BLaER1 (cell line): Measurements from ENCODE around the gene TACC3.

ENCODE experiments used
- H3K27ac ChIP-seq: shearing (Covaris generic); formaldehyde crosslinking; 2 replicates; pipeline ENCODE4 v1.8.1; 2022
- H3K27me3 ChIP-seq: shearing (Covaris generic); formaldehyde crosslinking; 2 replicates; pipeline ENCODE4 v1.8.1; 2022
- H3K36me3 ChIP-seq: shearing (Covaris generic); formaldehyde crosslinking; 2 replicates; pipeline ENCODE4 v1.8.1; 2022
- H3K4me1 ChIP-seq: shearing (Covaris generic); formaldehyde crosslinking; 2 replicates; pipeline ENCODE4 v1.8.1; 2022
- H3K4me2 ChIP-seq: shearing (Covaris generic); formaldehyde crosslinking; 2 replicates; pipeline ENCODE4 v1.8.1; 2022
- H3K4me3 ChIP-seq: shearing (Covaris generic); formaldehyde crosslinking; 2 replicates; pipeline ENCODE4 v1.8.1; 2022
- H3K9ac ChIP-seq: shearing (Covaris generic); formaldehyde crosslinking; 2 replicates; pipeline ENCODE4 v1.8.1; 2022
- H3K9me3 ChIP-seq: shearing (Covaris generic); formaldehyde crosslinking; 2 replicates; pipeline ENCODE4 v1.8.1; 2022
- H4K20me1 ChIP-seq: shearing (Covaris generic); formaldehyde crosslinking; 2 replicates; pipeline ENCODE4 v1.8.1; 2022
- Cebpa-rat ChIP-seq: shearing (Covaris generic); IDR thresholded peaks from 2 replicates; pipeline ENCODE4 v1.8.1; 2022

TACC3 gene

DNA sequence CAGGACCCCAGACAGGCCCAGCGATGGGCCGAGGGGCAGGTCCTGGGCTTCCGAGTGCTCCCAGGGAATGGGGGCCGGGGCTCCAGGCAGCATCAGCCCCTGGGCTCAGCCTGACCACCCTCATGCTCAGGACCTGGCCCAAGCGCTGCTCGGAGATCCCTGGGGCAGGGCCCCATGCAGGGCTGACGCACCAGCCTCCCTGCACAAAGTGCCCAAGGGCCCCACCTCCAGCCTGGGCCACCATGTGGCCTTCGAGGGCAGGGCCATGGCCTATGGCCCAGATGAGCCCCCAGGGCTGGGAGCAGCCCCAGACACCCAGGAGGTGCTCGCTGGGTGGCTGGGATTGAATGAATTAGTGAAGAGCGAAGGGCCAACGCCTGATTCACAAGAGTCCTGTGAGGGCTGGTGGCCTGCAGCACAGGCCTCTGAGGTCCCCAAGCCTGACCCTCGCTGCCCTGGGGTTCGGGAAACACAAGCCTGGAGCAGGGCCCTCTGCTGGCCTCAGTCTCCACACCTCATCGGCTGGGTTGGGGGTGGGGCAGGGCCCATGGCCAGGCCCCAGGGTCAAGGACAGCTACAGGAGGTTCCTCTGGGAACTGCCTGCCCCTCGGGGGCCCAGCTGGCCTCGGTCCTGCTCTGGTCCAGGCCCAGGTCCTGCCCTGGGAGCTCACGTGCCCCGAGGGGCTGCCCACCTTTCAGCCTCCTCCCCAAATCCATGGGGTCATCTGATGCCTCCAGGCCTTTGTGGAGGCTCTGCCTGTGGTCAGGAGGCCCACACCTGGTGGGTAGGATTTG lies 58.5 kb downstream of the TACC3 start:
- Histone ChIP-seq H3K27me3 (no peaks in the 10 kb centered on the region), H3K4me3 (no peak overlapping the region), H4K20me1 (peaks cover 6% of the 10 kb centered on the region), H3K9me3 (no peaks in the 10 kb centered on the region), H3K4me2 (peak overlapping the region; percentile 23), H3K36me3 (no peaks in the 10 kb centered on the region), H3K27ac (peak overlapping the region; percentile 38; the same call in 1 of the 2 replicates), H3K4me1 (peaks cover 70% of the 10 kb centered on the region), H3K9ac (no peak overlapping the region)
- no peak for TF ChIP-seq Cebpa-rat

DNA sequence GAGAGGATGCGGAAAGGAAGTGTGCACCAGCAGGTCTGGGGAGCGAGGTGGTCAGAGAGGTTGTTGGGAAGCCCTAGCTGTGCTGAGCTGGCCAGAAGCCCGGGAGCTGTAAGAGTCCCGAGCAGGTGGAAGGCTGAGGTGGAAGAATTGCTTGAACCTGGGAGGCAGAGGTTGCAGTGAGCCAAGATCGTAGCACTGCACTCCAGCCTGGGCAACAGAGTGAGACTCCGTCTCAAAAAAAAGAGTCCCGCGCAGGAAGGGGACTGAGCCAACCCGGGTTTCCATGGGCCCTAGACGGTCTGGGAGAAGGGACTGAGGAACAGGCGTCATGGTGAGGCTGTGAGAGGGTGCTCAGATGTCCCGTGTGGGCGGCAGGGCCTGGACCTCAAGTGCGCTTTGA lies 59.1 kb downstream of the TACC3 start:
- Histone ChIP-seq H3K4me2 (peak overlapping the region; percentile 23; the same call in 1 of the 2 replicates), H3K4me1 (peaks cover 70% of the 10 kb centered on the region), H3K36me3 (no peaks in the 10 kb centered on the region)

DNA sequence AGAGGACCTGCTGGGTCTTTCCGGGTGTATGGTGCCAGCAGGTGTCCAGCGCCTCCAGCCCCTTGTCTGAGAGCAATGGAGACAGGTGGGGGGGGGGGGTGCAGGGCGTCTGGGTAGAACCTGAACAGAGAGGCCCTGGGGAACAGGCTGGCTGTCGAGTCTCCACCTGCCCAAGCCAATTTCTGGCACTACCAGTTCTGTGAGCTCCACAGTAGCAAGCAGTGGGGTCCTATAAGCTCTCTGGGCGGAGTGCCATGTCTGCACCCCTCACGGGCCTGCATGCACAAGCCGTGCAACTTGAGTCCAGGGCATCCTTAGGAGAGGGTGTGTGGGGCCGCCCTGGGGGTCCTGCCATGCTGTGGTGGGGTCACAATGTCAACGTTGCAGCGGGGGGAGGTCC lies 61.7 kb downstream of the TACC3 start:
- no peak overlapping the region for H3K4me3 ChIP-seq
- TF ChIP-seq Cebpa-rat, result no peak
- H3K4me1 ChIP-seq, result peaks cover 60% of the 10 kb centered on the region
- H3K9ac ChIP-seq, result no peak overlapping the region
- no peaks in the 10 kb centered on the region for H3K9me3 ChIP-seq
- H3K36me3 ChIP-seq, result no peaks in the 10 kb centered on the region
- no peaks in the 10 kb centered on the region for H3K27me3 ChIP-seq
- H4K20me1 ChIP-seq, result peaks cover 7% of the 10 kb centered on the region
- no peak overlapping the region for H3K27ac ChIP-seq
- peak overlapping the region; percentile 60; the same call in 1 of the 2 replicates for H3K4me2 ChIP-seq

More for the DNA sequence above, 59.1 kb downstream of the TACC3 start:
- H4K20me1 ChIP-seq, result peaks cover 7% of the 10 kb centered on the region
- no peaks in the 10 kb centered on the region for H3K9me3 ChIP-seq
- H3K27ac ChIP-seq, result no peak overlapping the region
- TF ChIP-seq Cebpa-rat, result no peak
- H3K27me3 ChIP-seq, result no peaks in the 10 kb centered on the region
- no peak overlapping the region for H3K4me3 ChIP-seq
- no peak overlapping the region for H3K9ac ChIP-seq

DNA sequence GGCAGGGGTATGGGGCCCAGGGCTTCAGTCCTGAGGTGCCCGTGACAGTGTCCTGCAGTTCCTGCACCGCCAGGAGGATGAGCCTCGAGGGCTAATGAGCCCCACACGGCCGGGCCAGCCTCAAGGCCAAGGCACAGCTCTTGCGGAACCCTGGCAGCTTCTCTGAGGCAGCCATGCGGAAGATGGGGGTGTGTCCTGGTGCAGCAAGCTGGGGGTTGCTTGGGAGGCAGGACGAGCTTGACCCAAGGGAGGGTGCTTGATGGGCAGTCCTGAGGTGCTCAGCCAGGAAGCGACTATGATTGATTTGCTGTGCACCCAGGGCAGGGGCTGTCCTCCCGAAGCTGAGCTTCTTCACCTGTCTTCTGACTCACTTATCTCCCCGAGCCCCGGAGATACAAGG lies 62.6 kb downstream of the TACC3 start:
- Histone ChIP-seq H3K4me3 (no peak overlapping the region), H3K9me3 (no peaks in the 10 kb centered on the region), H3K4me1 (peaks cover 60% of the 10 kb centered on the region), H3K27me3 (no peaks in the 10 kb centered on the region), H3K9ac (no peak overlapping the region), H3K36me3 (no peaks in the 10 kb centered on the region), H3K27ac (no peak overlapping the region), H3K4me2 (peak overlapping the region; percentile 76), H4K20me1 (peaks cover 7% of the 10 kb centered on the region)
- no peak for TF ChIP-seq Cebpa-rat

DNA sequence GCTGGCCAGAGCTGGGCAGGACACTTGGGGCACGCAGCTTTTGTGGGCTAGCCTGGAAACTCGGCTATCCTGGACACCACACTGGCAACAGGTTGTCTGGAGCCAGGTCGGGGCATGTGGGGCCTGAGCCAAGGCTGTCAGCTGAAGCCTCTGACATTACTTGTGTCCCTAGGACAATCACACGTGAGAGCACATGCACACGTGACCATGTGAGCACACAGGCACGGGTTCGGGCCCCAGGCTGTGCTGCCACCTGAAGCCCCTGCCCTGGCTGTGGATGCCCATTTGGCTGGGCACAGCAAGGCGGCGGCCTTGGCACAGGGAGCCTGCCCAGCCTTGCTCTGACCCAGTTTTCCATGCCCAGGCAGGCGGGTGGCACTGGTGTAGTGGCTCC lies 63.1 kb downstream of the TACC3 start:
- 0 out of 2 replicates have a peak, but pooled peaks cover 3% of the 10 kb centered on the region for H3K27me3 ChIP-seq
- no peak overlapping the region for H3K9ac ChIP-seq
- H4K20me1 ChIP-seq, result peaks cover 7% of the 10 kb centered on the region
- no peaks in the 10 kb centered on the region for H3K36me3 ChIP-seq
- no peak overlapping the region for H3K4me3 ChIP-seq
- TF ChIP-seq Cebpa-rat, result no peak
- peak overlapping the region; percentile 20; the same call in 1 of the 2 replicates for H3K27ac ChIP-seq
- peak overlapping the region; percentile 76 for H3K4me2 ChIP-seq
- no peaks in the 10 kb centered on the region for H3K9me3 ChIP-seq
- H3K4me1 ChIP-seq, result peaks cover 55% of the 10 kb centered on the region

DNA sequence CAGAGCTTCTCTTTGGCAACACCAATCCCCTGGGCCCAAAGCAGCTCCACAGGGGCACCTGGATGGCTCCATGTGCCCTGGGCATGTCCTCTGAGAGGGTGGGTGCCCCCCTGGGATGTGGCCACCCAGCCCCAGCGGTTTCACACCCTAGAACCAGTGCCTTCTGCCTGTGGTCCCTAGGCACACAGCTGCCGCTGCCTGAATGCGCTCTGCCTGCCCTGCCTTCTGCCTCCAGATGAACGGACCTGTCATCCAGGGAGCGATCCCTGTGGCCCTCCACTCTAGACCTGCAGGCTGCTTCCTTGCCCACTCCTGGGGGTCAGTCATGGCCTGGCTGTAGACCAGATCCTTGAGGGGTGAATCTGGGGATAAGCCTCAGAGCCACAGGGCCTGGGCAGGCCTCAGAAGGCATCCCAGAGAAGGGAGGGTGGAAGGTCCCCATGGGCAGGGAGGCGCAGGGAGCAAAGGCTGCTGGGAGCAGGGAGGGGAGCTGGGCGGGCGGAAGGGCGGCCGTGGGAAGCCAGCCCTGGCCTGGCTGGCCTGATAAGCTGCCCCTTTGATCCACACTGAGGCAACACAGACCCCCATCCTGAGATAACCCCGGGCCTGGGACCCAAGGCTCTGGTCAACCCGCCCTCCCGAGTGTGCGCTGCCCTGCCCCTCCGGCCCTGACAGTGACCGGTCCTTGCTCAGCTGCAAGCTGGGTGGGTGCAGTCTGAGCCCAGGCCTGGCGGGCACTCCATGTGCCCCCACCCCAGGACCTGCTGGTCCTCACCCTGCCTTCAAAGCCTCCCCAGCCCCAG lies 63.7 kb downstream of the TACC3 start:
- H3K4me1 ChIP-seq, result peaks cover 49% of the 10 kb centered on the region
- H3K9me3 ChIP-seq, result no peaks in the 10 kb centered on the region
- peak overlapping the region; percentile 76 for H3K4me2 ChIP-seq
- H3K36me3 ChIP-seq, result no peaks in the 10 kb centered on the region
- peak overlapping the region; percentile 20; the same call in 1 of the 2 replicates for H3K27ac ChIP-seq
- H3K27me3 ChIP-seq, result 0 out of 2 replicates have a peak, but pooled peaks cover 5% of the 10 kb centered on the region
- H3K9ac ChIP-seq, result no peak overlapping the region
- no peak for TF ChIP-seq Cebpa-rat
- H4K20me1 ChIP-seq, result peaks cover 7% of the 10 kb centered on the region
- no peak overlapping the region for H3K4me3 ChIP-seq

DNA sequence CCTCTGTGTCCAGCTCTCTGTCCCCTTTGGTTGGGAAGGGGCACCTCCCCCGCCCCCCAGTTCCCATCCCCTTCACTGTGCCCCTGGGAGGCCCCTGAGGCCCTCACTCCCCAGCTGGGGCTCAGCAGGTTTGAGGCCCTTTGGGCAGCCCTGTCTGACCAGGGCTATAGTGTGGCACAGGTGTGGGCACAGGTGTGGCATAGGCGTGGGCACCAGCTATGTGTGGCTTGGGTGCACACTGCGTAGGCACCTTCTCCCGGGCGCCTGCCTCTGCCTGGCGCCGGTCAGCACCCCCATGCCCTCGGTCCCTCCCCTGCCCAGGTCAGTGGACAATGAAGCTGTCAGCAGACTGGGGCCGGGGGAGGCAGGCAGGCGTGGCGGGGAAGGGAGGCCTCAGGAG lies 64.3 kb downstream of the TACC3 start:
- Histone ChIP-seq H4K20me1 (peaks cover 7% of the 10 kb centered on the region), H3K27me3 (peaks cover 11% of the 10 kb centered on the region; the same call in 1 of the 2 replicates), H3K27ac (no peak overlapping the region), H3K9ac (no peak overlapping the region), H3K4me2 (peak overlapping the region; percentile 76), H3K36me3 (no peaks in the 10 kb centered on the region), H3K9me3 (no peaks in the 10 kb centered on the region), H3K4me3 (no peak overlapping the region), H3K4me1 (peaks cover 46% of the 10 kb centered on the region)
- no peak for TF ChIP-seq Cebpa-rat

DNA sequence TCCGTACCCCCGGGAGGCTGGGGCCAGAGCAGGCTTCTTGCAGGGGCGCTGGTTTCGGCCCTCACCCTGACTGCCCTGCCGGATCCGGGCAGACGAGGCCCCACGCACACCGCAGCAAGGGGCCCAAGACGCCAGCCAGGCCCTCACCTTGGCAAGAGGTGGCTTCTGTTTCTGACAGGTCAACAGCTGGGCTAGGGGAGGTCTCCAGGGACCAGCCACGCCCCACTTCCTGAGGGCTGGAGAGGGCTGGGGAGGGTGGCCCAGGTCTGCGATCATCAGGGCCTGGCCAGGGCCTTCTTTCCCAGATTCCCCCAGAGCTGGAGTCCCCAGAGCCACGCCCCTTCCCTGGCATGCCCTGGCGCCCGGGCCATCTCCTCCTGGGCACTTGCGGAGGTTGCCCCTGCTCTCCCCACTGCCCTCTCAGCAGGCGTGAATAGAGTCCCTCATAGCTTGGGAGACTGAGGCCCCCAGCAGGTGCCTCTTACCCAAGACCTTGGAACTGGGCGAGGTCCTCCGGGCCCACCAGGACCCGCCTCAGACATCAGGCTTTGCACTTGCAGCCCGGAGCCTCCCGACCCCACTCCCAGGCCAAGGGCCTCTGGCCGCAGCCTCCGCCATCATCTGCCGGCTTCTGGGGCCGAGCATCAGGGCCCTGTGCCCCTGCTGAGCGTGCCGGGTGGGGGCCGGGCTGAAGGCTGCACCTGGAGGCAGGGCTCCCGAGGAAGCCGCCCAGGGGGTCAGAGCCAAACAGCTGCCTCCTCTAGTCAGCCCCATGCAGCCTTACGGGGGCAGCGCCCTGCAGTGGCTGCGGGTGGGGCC lies 65.4 kb downstream of the TACC3 start:
- Histone ChIP-seq H3K4me2 (peak overlapping the region; percentile 76), H3K27me3 (peaks cover 22% of the 10 kb centered on the region), H3K27ac (no peak overlapping the region), H3K9ac (no peak overlapping the region), H3K4me3 (no peak overlapping the region), H3K36me3 (no peaks in the 10 kb centered on the region), H4K20me1 (peaks cover 14% of the 10 kb centered on the region), H3K4me1 (peaks cover 45% of the 10 kb centered on the region), H3K9me3 (no peaks in the 10 kb centered on the region)
- TF ChIP-seq Cebpa-rat, result no peak

DNA sequence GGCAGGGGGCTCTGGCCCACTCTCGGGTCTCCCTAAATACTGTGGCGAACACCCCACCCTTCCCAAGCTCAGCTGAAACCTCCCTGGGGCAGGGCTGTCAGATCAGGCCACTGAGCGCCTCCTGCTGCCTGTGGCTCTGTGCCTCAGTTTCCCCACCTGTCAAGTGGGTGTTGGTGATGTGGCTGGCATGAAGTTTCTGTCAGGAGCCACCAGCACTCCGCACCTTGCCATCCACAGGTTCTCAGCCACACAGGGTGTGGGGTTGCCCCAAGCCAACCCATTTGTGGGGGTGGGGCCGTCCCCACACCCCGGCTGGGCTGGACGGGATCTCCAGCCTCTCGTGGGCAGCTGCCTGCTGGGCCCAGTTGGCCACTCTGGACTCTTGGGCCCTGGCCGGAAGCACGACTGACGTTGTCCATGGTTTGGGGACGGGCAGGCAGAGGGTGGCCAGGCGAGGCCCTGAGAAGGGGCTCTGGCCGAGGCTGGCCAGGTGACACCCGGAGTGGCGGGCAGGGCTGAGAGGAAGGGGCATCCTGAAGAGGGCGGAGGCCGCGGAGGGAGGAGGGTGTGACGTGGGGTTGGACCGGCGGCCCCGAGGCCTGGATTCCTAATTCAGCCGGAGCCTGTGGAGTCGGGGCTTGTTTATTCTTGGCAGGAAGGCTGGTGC lies 66.2 kb downstream of the TACC3 start:
- no peak for TF ChIP-seq Cebpa-rat

More for the DNA sequence above, 66.2 kb downstream of the TACC3 start:
- peaks cover 22% of the 10 kb centered on the region for H4K20me1 ChIP-seq
- H3K27me3 ChIP-seq, result peaks cover 30% of the 10 kb centered on the region
- H3K4me2 ChIP-seq, result no peak overlapping the region
- H3K4me3 ChIP-seq, result no peak overlapping the region
- no peaks in the 10 kb centered on the region for H3K36me3 ChIP-seq
- H3K9ac ChIP-seq, result no peak overlapping the region
- H3K4me1 ChIP-seq, result peaks cover 37% of the 10 kb centered on the region
- H3K9me3 ChIP-seq, result no peaks in the 10 kb centered on the region
- no peak overlapping the region for H3K27ac ChIP-seq
